ENCODE measurements around the gene FUT8.

Gene FUT8

DNA sequence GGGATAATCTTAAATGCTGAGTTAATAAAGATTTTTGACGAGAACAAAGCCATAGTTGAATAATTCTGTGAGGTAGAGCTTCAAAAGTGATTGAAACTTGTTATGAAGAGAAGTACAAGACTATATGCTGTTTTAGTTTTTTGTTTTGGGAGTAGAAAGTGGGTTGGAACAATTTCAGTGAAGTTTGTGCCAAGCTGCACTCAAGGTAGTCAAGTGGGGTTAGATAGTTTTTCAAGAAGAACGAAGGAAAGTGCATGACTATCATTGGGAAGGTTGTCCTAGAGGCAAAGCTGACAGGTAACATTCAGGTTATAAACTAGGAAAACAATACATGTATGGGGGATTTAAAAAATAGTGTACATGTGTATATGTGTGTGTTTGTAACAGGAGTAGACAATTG is 16.2 kb downstream of the FUT8 start:
- Histone ChIP-seq H3K4me1 (ENCODE audit: insufficient read depth, poor library complexity, severe bottlenecking) (no peaks in the 10 kb centered on the region), H3K9me3 (ENCODE audit: severe bottlenecking) (no peaks in the 10 kb centered on the region), H3K27ac (ENCODE audit: poor library complexity, severe bottlenecking) (no peak overlapping the region), H3K4me3 (ENCODE audit: severe bottlenecking) (no peak overlapping the region), H3K27me3 (ENCODE audit: insufficient read depth, poor library complexity, severe bottlenecking) (no peaks in the 10 kb centered on the region), H3K36me3 (ENCODE audit: low read depth) (no peaks in the 10 kb centered on the region)
- DNase-seq (ENCODE audit: low spot score) = no peak
- no peak for ATAC-seq (ENCODE audit: low read depth)
- TF ChIP-seq, protein P1, sequence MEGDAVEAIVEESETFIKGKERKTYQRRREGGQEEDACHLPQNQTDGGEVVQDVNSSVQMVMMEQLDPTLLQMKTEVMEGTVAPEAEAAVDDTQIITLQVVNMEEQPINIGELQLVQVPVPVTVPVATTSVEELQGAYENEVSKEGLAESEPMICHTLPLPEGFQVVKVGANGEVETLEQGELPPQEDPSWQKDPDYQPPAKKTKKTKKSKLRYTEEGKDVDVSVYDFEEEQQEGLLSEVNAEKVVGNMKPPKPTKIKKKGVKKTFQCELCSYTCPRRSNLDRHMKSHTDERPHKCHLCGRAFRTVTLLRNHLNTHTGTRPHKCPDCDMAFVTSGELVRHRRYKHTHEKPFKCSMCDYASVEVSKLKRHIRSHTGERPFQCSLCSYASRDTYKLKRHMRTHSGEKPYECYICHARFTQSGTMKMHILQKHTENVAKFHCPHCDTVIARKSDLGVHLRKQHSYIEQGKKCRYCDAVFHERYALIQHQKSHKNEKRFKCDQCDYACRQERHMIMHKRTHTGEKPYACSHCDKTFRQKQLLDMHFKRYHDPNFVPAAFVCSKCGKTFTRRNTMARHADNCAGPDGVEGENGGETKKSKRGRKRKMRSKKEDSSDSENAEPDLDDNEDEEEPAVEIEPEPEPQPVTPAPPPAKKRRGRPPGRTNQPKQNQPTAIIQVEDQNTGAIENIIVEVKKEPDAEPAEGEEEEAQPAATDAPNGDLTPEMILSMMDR (IDR thresholded peaks at IDR 0.05; ENCODE audit: poor library complexity, severe bottlenecking) = no peak

DNA sequence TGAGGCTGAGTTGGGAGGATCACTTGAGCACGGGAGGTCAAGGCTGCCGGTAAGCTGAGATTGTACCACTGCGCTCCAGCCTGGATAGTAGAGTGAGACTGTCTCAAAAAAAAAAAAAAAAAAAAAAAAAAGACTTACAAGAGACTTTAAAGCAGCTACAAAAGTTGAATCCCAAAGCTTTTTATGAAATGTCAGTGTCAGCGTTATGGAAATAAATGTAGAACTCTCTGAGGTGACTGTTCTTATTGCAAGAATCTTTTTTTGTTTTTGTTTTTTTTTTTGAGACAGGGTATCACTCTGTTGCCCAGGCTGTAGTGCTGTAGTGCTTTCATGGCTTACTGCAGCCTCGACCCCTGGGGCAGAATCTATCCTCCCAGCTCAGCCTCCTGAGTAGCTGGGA is 17.2 kb downstream of the FUT8 start:
- TF ChIP-seq, protein P1 (IDR thresholded peaks at IDR 0.05; ENCODE audit: poor library complexity, severe bottlenecking) = no peak

DNA sequence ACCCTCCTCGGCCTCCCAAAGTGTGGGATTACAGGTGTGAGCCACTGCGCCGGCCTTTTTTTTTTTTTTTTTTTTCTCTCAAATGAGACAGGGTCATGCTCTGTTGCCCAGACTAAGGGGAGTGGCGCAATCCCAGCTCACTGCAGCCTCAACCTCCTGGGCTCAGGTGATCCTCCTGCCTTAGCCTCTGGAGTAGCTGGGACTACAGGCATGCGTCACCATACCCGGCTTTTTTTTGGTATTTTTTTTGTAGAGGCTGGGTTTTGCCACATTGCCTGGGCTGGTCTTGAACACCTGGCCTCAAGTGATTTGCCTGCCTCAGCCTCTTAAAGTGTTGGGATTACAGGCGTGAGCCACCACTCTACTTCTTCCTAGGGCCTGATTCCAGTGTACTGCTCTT is 18.7 kb downstream of the FUT8 start:
- H3K27ac ChIP-seq (ENCODE audit: poor library complexity, severe bottlenecking) = no peak overlapping the region
- H3K4me3 ChIP-seq (ENCODE audit: severe bottlenecking) = no peak overlapping the region
- no peaks in the 10 kb centered on the region for H3K9me3 ChIP-seq (ENCODE audit: severe bottlenecking)
- DNase-seq (ENCODE audit: low spot score) (no peak), ATAC-seq (ENCODE audit: low read depth) (no peak)
- no peaks in the 10 kb centered on the region for H3K27me3 ChIP-seq (ENCODE audit: insufficient read depth, poor library complexity, severe bottlenecking)
- TF ChIP-seq, protein P1 (IDR thresholded peaks at IDR 0.05; ENCODE audit: poor library complexity, severe bottlenecking) = no peak
- H3K4me1 ChIP-seq (ENCODE audit: insufficient read depth, poor library complexity, severe bottlenecking) = no peaks in the 10 kb centered on the region
- H3K36me3 ChIP-seq (ENCODE audit: low read depth) = no peaks in the 10 kb centered on the region

More for the DNA sequence above, 17.2 kb downstream of the FUT8 start:
- DNase-seq (ENCODE audit: low spot score) = no peak
- H3K27ac ChIP-seq (ENCODE audit: poor library complexity, severe bottlenecking) = no peak overlapping the region
- no peaks in the 10 kb centered on the region for H3K9me3 ChIP-seq (ENCODE audit: severe bottlenecking)
- no peaks in the 10 kb centered on the region for H3K4me1 ChIP-seq (ENCODE audit: insufficient read depth, poor library complexity, severe bottlenecking)
- no peaks in the 10 kb centered on the region for H3K27me3 ChIP-seq (ENCODE audit: insufficient read depth, poor library complexity, severe bottlenecking)
- no peaks in the 10 kb centered on the region for H3K36me3 ChIP-seq (ENCODE audit: low read depth)
- no peak for ATAC-seq (ENCODE audit: low read depth)
- H3K4me3 ChIP-seq (ENCODE audit: severe bottlenecking) = no peak overlapping the region

DNA sequence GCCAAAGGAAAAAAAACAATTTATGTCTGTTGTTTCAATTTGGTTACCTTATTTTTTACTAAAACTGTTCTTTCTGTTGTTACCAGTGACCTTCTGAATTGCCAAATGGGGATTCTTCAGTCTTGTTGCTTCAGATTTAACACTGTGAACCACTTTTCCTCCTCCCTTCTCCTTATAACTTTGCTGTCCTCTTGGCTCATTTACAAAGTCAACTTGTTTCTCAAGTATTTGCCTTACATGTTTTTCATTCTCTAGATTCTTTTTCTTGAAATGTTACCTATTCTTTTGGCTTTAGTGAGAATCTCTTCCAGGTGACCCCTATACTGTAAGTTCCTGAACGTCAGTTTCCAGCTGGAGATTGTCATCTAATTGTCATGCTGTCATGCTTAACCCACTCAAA is 19.4 kb downstream of the FUT8 start:
- no peak overlapping the region for H3K27ac ChIP-seq (ENCODE audit: poor library complexity, severe bottlenecking)
- no peak overlapping the region for H3K4me3 ChIP-seq (ENCODE audit: severe bottlenecking)
- no peaks in the 10 kb centered on the region for H3K9me3 ChIP-seq (ENCODE audit: severe bottlenecking)
- no peaks in the 10 kb centered on the region for H3K27me3 ChIP-seq (ENCODE audit: insufficient read depth, poor library complexity, severe bottlenecking)
- no peaks in the 10 kb centered on the region for H3K36me3 ChIP-seq (ENCODE audit: low read depth)
- no peaks in the 10 kb centered on the region for H3K4me1 ChIP-seq (ENCODE audit: insufficient read depth, poor library complexity, severe bottlenecking)
- DNase-seq (ENCODE audit: low spot score) = no peak
- TF ChIP-seq, protein P1 (IDR thresholded peaks at IDR 0.05; ENCODE audit: poor library complexity, severe bottlenecking) = no peak
- no peak for ATAC-seq (ENCODE audit: low read depth)

DNA sequence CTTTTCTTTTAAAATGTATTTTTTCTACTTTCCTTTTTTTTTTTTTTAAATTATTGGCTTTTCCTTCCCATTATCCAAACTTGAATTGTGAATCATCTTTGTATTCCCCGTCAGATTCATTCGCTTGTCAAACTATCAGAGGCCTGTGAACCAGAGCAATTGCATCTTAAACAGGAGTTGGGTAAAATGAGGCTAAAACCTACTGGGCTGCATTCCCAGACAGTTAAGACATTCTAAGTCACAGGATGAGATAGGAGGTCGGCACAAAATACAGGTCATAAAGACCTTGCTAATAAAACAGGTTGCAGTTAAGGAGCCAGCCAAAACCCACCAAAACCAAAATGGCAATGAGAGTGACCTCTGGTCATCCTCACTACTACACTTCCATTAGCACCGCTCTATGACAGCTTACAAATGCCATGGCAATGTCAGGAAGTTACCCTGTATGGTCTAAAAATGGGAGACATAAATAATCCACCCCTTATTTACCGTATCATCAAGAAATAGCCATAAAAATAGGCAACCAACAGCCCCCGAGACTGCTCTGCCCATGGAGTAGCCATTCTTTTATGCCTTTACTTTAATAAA is 19.9 kb downstream of the FUT8 start:
- DNase-seq (ENCODE audit: low spot score) (no peak), ATAC-seq (ENCODE audit: low read depth) (no peak)
- Histone ChIP-seq H3K9me3 (ENCODE audit: severe bottlenecking) (no peaks in the 10 kb centered on the region), H3K4me1 (ENCODE audit: insufficient read depth, poor library complexity, severe bottlenecking) (no peaks in the 10 kb centered on the region), H3K36me3 (ENCODE audit: low read depth) (no peaks in the 10 kb centered on the region), H3K27ac (ENCODE audit: poor library complexity, severe bottlenecking) (no peak overlapping the region), H3K4me3 (ENCODE audit: severe bottlenecking) (no peak overlapping the region), H3K27me3 (ENCODE audit: insufficient read depth, poor library complexity, severe bottlenecking) (no peaks in the 10 kb centered on the region)
- TF ChIP-seq, protein P1 (IDR thresholded peaks at IDR 0.05; ENCODE audit: poor library complexity, severe bottlenecking) = no peak

Data from RWPE2 (cell line).